DMS53 treated with DMSO at 0.1 percent for 48 hours (cell line): Measurements from ENCODE around the gene EMC8.

ENCODE experiments used
- DNase-seq: peaks from one replicate; lab custom pipeline; 2025; ENCODE audit not compliant: unreplicated experiment; lab: John Stamatoyannopoulos, UW

Gene EMC8

DNA sequence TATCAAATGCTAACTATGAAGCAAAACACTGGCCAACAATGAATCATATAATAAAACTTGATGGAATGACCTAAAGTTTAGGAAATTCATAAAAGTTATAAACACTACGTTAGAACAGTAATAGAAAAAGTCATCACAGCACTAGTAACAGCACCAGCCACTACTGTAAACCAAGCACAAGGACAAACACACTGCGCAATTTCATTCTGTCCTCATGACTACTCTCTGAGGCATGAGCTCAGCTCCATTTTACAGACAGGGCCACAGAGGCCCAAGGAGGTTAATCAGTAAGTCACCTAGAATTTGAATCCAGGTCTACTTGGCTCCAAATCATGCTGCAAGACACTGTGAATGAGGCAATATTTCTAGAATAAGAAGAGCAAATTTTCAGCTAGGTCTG is 13.4 kb downstream of the EMC8 start:
- DNase-seq: no peak

DNA sequence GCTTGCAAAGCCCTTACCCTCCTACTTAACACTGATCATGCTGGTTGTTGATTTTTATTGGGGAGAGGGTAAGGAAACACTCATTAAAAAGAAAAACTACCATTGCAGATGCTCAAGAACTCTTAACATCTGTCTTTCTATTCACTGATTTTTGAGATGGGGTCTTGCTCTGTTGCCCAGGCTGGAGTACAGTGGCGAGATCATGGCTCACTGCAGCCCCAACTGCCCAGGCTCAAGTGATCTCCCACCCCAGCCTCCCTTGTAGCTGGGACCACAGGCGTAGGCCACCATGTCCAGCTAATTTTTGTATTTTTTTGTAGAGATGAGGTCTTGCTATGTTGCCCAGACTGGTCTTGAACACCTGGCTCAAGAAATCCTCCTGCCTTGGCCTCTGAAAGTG is 14.5 kb downstream of the EMC8 start:
- DNase-seq: no peak

DNA sequence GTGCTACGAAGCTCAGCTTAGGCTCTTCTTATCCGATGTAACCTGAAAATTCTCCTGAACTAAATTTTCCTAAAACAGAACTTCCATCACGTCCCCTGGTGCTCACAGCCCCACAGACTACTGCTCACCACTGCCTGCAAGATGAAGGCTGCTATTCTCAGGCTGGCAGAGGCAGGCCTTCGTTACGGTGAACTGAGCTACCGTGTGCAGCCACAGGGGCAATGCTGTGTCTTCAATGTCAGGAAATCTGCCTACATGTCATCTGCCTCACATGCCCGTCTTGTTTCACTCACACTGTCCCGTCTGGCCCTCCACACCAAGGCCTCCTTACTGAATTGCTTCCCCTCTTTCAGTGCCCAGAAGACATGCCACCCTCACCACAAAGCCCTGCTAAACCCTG is 15.9 kb downstream of the EMC8 start:
- no peak for DNase-seq

DNA sequence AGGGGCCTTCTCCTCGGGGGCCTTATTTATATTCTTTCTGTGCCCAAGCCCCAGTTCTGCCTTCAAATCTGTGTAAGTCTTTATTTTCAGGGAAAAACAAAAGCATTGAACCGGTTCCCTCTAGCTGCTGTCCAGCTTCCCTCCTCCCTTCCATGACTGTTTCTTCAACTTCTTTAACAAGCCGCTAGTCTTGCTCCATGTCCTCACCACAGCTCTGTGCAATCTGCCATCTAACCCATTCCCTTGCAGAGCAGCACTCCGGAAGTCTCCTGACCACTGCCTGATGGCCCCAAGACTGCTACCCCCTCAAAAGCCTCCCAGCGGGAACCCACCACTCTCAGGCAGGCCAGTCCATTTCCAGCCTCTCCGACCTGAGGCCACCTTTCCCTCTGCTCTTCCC is 16.9 kb downstream of the EMC8 start:
- DNase-seq: no peak

DNA sequence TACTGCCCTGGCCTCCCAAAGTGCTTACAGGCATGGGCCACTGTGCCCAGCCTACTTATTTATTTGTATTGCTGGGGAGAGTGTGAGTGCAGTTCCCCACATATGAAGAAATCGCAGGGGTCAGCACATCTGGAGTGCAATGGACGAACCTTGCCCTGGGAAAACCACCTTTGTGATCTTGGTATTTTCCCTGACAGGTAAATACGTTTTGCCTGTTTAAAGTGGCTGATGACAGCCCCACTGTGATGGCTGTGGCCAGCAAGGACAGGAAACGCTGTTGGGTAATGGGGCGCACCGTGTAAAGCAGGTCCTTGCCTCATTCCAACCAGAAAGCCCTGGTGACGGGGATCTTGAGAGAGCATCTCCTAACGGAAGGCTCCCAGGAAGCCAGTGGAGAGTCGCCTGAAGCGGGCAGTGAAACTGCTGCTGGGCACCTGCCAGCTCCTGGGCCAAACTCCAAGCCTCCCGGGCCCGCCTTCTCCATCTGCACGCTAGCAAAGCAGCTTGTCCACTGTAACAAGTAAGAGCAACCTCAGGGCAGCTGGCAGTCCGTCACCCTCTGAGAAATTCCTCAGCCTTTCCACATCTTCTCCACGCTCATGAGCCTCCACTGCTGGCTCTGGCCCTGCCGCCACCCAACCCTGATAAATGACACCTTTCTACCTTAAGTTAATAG is 17.5 kb downstream of the EMC8 start:
- no peak for DNase-seq

DNA sequence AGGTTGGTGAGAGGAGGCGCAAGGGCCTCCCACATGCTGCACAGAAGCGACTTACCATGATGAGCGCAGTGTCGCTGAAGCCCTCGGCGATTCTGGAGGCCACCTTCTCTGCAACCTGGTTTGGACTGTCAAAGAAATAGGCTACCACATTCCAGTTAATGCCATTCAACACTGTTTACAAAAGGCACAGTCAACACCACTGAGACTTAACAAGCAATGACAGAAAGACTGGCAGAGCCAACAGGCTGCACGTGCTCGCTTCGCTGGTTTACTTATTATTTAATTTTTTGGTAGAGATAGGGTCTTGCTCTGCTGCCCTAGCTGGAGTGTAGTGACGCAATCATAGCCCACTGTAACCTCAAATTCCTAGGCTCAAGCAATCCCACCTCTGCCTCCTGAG is 18.2 kb downstream of the EMC8 start:
- DNase-seq: no peak

DNA sequence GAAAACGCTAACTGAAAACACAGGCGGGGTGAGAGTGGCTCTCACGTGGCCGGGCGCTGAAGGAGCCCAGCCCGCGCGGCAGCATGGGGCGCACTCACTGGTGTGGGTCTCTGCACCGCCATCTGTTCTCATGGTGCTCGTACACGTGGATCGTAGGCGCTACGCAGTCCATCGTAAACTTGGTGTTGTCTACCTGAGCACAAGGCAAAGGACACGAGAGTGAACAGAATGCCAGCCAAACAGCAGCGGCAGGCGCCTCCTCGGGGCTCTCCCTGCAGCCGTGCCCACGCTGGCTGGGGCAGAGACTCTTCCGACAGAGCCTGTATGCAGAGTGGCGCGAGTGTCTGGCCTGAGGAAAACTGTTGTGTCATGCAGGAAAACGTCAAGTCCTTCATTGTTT is 19.1 kb downstream of the EMC8 start:
- no peak for DNase-seq

DNA sequence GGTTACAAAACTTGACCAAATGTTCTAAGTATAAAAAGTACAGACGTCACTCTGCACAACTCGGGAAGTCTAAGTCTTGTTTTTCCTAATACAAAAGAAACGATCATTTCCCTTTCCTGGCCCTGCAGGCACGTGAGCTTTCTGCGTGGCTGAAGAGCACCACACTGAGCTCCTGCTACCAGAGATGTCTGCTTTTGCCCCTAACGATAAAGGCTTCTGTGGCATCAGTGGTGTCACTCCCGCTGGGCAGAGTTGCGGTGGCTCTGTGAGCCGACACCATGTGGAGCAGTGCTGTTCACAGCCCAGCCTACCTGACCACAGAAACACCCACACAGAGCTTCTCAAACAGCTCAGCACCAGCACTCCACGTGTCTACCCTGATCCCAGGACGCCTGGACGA is 20.5 kb downstream of the EMC8 start:
- DNase-seq: no peak

DNA sequence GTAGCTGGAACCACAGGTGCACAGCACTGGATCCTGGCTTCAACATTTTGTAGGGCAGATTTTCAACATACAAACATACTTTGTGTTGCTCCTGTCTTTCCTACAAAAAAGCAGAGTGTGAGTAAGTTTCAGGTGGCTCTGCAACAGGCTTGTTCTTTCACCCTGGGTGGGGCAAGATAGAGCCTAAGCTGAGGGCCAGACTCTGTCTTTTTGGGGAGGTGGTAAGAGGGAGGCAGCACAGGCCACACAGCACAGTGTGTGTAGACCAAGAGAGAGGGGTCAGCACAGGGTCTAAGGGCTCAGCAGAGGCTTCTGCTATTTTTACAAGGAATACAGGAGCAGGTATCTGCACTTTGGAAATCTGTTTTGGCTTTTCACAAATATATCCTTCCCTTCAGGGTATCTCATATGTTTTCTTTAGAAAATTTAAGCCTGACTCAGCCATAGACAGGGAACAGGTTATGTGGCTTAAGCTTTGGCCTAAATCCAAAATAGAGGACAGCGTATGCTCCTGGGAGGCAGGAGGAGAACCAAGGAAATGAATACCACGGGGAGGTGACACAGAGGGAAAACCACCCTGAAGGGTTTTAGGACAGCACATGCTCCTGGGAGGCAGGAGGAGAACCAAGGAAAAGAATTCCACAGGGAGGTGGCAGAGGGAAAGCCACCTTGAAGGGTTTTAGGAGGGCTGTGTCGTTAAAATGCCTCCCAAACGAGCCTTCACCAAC is 21.6 kb downstream of the EMC8 start:
- DNase-seq: no peak

DNA sequence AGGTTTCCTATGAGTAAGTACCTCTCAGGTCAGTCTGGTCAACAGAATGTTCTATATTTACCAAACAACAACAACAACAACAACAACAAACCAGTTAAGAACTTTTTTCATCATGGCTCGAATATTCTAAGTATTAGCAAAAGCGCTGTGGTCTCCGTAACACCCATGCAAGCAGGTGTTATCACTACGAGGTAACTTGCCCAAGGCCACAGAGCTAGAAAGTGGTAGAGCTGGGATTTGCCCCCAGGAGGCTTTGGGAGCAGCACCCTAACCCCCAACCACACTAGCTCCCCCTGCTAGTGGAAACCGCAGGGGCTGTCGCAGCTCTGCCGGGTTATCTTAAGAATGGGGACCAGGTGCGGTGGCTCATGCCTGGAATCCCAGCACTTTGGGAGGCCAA is 24.5 kb downstream of the EMC8 start:
- DNase-seq: no peak

DNA sequence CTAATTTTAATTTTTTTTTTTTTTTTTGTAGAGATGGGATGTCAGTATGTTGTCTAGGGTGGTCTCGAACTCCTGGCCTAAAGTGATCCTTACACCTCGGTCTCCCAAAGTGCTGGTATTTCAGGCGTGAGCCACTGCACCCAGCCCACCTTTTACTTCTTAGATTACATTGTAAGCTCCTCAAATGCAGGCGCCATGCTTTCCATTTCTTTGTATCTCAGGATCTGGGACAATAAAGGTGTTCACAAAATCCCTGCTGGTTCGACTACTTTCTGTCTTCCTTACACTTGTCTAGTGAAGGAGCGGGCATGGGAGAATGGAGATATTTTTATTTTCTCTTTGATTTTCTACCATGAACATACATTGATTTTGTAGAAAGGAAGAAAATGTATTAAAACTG is 25.2 kb downstream of the EMC8 start:
- DNase-seq: no peak

DNA sequence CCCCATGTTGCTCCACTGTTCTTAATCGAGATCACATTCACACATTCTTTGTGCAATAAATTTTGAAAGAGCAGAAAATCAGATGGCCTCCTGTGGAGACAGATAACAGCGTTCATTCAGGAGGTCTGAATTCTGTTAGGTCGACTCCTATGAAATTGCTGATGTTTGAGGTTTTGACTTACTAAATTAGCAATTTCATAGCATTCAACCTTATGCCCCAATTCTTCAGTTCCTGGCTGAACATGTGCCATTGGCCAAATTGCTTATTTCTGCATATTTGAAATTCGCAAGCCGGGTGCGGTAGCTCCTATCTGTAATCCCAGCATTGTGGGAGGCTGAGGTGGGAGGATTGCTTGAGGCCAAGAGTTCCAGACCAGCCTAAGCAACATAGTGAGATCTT is 26.3 kb downstream of the EMC8 start:
- DNase-seq: no peak

DNA sequence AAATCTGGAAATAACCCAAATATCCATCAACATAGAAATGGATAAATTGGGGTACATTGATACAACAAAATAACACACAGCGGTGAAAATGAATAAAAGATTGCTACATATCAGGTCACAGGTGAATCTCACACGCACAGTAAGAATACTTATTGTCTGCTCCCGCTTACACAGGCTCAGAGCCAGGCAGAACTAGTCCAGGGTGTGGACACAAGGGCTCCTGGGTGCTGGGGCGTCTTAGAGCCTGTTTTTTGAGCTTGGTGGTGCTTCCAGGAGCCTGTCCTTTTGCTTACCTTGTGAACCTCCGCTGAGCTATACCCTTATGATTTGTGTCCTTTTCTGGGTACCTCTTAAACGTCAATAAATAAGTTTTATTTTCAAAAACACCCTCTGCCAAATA is 28.6 kb downstream of the EMC8 start:
- DNase-seq: no peak

DNA sequence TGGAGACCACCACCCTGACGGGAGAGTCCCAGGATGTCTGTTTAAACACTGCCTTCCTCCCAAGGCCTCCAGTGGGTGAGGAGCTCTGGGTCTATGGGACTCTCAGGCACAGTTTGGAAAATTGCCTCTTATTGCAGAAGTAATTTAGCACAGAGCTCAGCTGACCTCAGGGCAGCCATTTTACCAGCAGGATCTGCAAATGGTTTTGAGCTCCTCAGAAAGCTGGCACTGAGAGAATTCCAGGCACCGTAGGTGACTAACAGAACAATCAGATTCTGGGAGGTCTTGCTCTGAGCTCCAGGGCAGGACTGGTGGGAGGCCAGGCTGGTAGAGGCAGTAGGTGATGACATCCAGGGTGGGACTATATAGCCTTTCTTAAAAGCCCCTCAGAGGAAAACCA is 31.1 kb downstream of the EMC8 start:
- DNase-seq: no peak

DNA sequence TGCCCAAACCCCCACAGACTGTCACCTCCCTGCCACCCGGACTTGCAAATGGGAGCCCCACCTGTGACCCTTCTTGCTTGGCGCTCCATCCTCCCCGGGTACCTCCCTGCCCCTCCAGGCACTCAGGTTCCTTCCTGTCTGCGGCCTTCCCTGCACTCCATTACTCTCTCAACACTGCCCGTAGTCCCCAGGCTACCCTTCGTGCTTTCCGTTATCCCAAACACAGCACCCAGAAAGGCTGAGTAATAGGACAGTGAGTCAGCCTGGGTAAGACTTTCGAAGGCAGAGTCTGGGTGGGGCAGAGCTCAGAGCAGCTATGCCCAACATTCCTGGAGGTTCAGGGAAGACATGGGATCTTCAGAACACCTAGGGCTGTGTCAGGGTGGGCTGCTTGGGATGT is 31.8 kb downstream of the EMC8 start:
- no peak for DNase-seq

DNA sequence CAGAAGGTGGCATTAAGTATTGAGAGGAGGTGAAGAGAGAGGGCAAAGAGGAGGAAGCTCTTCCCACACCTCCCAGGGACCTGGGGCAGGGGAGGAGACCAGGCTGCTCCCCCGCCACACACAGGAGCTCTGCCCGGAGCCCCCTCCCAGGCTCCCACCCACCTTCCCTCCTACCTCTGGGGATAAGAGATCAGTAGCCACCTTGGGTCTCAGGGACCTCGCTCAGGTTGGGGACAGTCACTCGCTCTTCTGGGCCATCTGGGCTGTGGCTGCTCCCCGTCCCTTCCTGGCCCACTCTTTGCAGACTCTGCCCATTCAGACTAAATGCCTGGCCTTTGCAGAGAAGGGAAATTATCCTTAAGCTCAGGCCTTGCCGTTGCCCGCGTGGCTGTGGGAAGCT is 33.6 kb downstream of the EMC8 start:
- no peak for DNase-seq

DNA sequence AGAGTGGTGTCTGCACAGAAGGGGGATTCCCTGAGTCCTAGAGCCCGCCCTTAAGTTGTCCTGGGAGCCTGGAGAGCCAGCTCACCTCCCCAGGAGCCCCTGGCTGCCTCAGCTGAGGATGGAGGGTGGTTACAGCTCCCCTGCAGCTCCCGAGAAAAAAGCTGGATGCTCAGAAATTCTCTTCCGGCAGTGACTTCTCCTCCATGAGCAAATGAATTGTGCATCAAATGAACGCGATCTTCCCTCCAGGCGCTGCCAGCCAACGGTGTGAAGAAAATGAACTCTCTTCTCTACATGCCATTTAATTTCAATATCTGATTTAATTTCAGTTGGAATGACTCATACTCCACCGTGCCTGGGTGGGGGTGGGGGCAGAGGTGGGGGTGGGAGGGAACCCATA is 34.1 kb downstream of the EMC8 start:
- DNase-seq: no peak

DNA sequence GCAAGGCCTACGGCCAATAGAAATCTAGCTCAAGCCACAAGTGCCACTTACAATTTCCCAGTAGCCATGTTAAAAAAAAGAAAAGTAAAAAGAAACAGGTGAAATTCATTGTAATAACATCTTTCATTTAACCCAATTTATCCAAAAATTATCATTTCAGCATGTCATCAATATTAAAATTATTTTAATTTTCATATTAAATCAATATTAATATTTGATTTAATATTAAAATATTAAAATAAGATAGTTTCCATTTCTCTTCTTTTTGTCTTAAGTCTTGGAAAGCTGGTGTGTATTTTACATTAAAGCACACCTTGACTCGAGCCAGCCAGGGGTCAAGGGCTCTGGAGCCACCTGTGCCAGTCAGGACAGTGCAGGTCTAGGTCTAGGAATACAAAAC is 35.7 kb downstream of the EMC8 start:
- DNase-seq: no peak

DNA sequence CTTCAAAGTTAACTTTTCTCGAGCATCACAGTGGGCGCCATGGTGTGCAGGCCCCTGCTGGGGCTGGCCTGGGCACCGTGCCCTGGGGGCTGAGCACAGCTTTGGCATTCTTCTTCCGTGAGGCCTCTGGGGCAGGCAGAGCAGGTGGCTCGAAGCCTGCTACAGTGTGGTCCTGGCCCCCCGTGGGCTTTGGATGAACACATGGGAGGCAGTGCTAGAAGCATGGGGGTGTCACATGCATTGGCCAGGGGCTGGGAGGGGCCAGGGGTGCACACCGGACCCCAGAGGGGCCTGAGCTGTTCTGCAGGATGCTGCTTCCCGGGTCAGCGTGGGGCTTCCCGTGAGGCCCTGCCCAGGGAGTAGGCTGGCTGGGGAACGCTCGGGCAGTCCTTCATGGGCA is 36.4 kb downstream of the EMC8 start:
- no peak for DNase-seq

DNA sequence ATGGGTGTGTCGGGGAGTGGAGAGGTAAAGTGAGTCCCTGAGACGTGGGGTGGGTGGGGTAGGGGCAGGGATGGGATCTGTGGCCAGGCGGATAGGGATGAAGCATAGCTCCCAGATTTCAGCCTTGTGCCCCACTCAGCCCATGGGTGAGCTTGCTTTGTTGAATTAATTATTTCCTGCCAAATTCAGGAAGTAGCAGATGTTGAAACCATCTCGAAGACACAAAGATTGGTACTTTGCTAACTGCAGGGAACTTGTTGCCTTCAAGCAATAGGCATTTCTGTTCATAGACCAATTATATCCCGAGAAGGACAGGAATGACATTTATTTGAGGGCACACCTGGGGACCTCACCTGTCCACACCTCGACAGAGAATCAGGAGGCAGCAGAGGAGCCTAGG is 37.5 kb downstream of the EMC8 start:
- DNase-seq: no peak

DNA sequence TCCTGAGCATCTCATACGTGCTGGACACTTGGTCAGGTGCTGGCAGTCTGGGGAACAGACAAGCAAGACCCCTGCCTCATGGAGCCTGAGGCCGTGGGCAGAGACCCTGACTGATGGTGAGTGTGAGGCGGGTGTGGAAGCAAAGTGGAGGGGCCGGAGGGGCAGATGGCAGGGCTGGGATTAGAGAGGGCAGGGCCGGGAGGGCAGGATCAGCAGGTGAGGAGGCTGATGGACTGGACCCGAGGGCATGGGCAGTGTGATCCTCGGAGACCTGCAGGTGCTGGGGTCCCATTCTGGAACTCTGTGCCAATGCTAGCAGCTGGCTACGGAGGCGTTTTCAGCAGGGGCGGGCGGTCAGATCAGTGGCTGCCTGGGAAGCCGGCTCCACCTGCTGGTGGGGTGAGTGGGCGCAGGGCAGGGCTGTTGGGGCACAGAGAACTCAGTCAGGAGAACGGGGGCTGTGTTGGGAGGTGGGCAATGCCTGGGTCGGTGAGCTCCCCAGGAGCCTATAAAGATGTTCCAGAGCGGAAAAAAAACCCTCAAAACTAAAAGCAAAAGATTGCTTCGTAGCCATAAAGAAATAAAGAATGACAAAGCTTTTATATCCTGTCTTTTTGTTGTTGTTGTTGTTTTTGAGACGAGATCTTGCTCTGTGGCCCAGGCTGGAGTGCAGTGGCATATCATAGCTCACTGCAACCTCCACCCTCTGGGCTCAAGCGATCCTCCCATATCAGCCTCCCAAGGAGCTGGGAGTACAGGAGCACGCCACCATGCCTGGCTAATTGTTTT is 39.5 kb downstream of the EMC8 start:
- peak; percentile 26 for DNase-seq

DNA sequence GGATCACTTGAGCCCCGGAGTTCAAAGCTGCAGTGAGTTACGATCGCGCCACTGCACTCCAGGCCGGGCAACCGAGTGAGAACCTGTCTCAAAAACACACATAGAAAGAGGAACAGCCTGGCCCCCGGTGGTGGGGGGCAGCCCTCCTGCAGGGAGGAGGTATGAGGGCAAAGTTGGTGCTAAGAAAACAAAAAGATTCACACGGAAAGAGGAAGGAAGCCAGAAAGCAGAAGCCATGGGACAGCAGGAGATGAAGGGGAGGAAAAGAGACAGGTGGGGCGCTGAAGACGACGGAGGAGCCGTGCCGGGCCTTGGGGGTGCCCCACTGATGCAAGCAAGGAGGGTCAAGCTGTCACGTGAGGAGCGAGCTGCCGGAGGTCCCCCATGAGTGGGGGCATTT is 40.2 kb downstream of the EMC8 start:
- DNase-seq: no peak
